Endothelial cell (in vitro differentiated cells): Measurements from ENCODE around the gene VWA5A. TPM values are rescaled to one million over a fixed set of nuclear protein-coding genes. Genes with fewer than 3 reads are reported as not detected.

Source experiments
- DNase-seq: peaks from one replicate; pipeline ENCODE4 v3.0.0; 2021; ENCODE audit warnings: low spot score
- H3K27ac Mint-ChIP-seq: one replicate; pipeline ENCODE4 v1.8.0; 2021; ENCODE audit warnings: mixed read lengths, inconsistent platforms; ENCODE audit not compliant: unreplicated experiment
- H3K27me3 Mint-ChIP-seq: one replicate; pipeline ENCODE4 v1.8.0; 2021; ENCODE audit warnings: mild to moderate bottlenecking, moderate library complexity, mixed read lengths, inconsistent platforms; ENCODE audit not compliant: unreplicated experiment
- H3K36me3 Mint-ChIP-seq: one replicate; pipeline ENCODE4 v1.8.0; 2021; ENCODE audit warnings: mild to moderate bottlenecking, low read depth, mixed read lengths, inconsistent platforms; ENCODE audit not compliant: unreplicated experiment
- H3K4me1 Mint-ChIP-seq: one replicate; pipeline ENCODE4 v1.8.0; 2021; ENCODE audit warnings: mild to moderate bottlenecking, mixed read lengths, inconsistent platforms; ENCODE audit not compliant: unreplicated experiment
- H3K4me3 Mint-ChIP-seq: one replicate; pipeline ENCODE4 v1.8.0; 2021; ENCODE audit warnings: mild to moderate bottlenecking, mixed read lengths, inconsistent platforms; ENCODE audit not compliant: unreplicated experiment
- H3K9me3 Mint-ChIP-seq: one replicate; pipeline ENCODE4 v1.8.0; 2021; ENCODE audit warnings: mixed read lengths, inconsistent platforms; ENCODE audit not compliant: unreplicated experiment
- CTCF ChIP-seq: fragments of 200-600 bp; sonication (generic); IDR thresholded peaks from one replicate; pipeline ENCODE4 v1.5.0; 2021; ENCODE audit warnings: antibody characterized with exemption; ENCODE audit not compliant: unreplicated experiment
- total RNA-seq: library from RNA; stranded (reverse); fragmentation: NEBNext Ultra II Directional; extraction: Animal tissue kit (Norgen Biotek cat#: 25700); gene quantifications from one replicate; pipeline ENCODE4 v1.2.1, GENCODE V29; 2021; ENCODE audit not compliant: unreplicated experiment

The VWA5A gene
- total RNA-seq, 1 donor from 2014 or later, result 64.5 TPM

- no peak for DNase-seq
- H3K36me3 Mint-ChIP-seq, result no peaks in the 10 kb centered on the region
- H3K4me3 Mint-ChIP-seq, result no peak overlapping the region
- no peak for TF ChIP-seq CTCF
- H3K27me3 Mint-ChIP-seq, result peaks cover 3% of the 10 kb centered on the region
- H3K27ac Mint-ChIP-seq, result no peak overlapping the region
- H3K4me1 Mint-ChIP-seq, result peaks cover 8% of the 10 kb centered on the region
- H3K9me3 Mint-ChIP-seq, result no peaks in the 10 kb centered on the region
Measured at GRCh38 chr11:124077266-124077665, 38.0 kb upstream of the VWA5A start.

GRCh38 chr11:124078591-124078990, 36.7 kb upstream of the VWA5A start:
- Mint-ChIP-seq H3K36me3 (no peaks in the 10 kb centered on the region), H3K9me3 (no peaks in the 10 kb centered on the region), H3K4me1 (peaks cover 8% of the 10 kb centered on the region), H3K27me3 (peaks cover 3% of the 10 kb centered on the region), H3K4me3 (no peak overlapping the region), H3K27ac (no peak overlapping the region)
- DNase-seq, result no peak
- TF ChIP-seq CTCF, result no peak

GRCh38 chr11:124079631-124080326, 35.5 kb upstream of the VWA5A start:
- DNase-seq, result no peak
- no peaks in the 10 kb centered on the region for H3K36me3 Mint-ChIP-seq
- TF ChIP-seq CTCF, result no peak
- H3K4me1 Mint-ChIP-seq, result peaks cover 8% of the 10 kb centered on the region
- no peak overlapping the region for H3K4me3 Mint-ChIP-seq
- H3K27ac Mint-ChIP-seq, result no peak overlapping the region
- H3K9me3 Mint-ChIP-seq, result no peaks in the 10 kb centered on the region
- H3K27me3 Mint-ChIP-seq, result peaks cover 3% of the 10 kb centered on the region

- Mint-ChIP-seq H3K36me3 (no peaks in the 10 kb centered on the region), H3K27me3 (peaks cover 3% of the 10 kb centered on the region), H3K27ac (no peak overlapping the region), H3K4me1 (peaks cover 8% of the 10 kb centered on the region), H3K9me3 (no peaks in the 10 kb centered on the region), H3K4me3 (no peak overlapping the region)
- TF ChIP-seq CTCF, result no peak
- no peak for DNase-seq
Measured at GRCh38 chr11:124080327-124081001, 34.8 kb upstream of the VWA5A start.

GRCh38 chr11:124081483-124081882, 33.8 kb upstream of the VWA5A start:
- peaks cover 3% of the 10 kb centered on the region for H3K27me3 Mint-ChIP-seq
- DNase-seq, result no peak
- H3K36me3 Mint-ChIP-seq, result no peaks in the 10 kb centered on the region
- H3K4me3 Mint-ChIP-seq, result no peak overlapping the region
- H3K9me3 Mint-ChIP-seq, result no peaks in the 10 kb centered on the region
- no peak overlapping the region for H3K27ac Mint-ChIP-seq
- TF ChIP-seq CTCF, result no peak
- peaks cover 4% of the 10 kb centered on the region for H3K4me1 Mint-ChIP-seq
